A549 (cell line): ENCODE data around the gene CPPED1. TPM values are rescaled to one million over a fixed set of nuclear protein-coding genes. Genes with fewer than 3 reads are reported as not detected.

Experiments
- ATAC-seq, 2 experiments: fragments of 200-7000 bp in 1 of 2; fragments of >200 bp in 1 of 2; cut with Nextera tagmentation in 1 of 2; cut with Tn5 transposase in 1 of 2; 3 replicates each; pipeline versions ENCODE4 v1.8.0 to v1.9.1; 2018 to 2020; ENCODE audit warnings: mild to moderate bottlenecking in 1 of 2, moderate library complexity in 1 of 2
- CTCF ChIA-PET: fragments of 300-600 bp; sonication (Branson Sonifier 250); formaldehyde crosslinking; extraction: SDS; loops from one replicate; lab custom pipeline; 2021; ENCODE audit warnings: antibody characterized with exemption, inconsistent platforms; lab: Yijun Ruan, JAX
- POLR2A ChIA-PET: fragments of 350-600 bp; formaldehyde crosslinking; extraction: SDS; loops from one replicate; lab custom pipeline; 2021; ENCODE audit warnings: antibody characterized with exemption, inconsistent platforms; lab: Yijun Ruan, JAX
- DNase-seq, 2 experiments: peaks; one replicate each; pipeline versions ENCODE4 v3.0.0 to v3.0.0-alpha.2; 2011 to 2016; ENCODE audit warnings: low read depth in 1 of 2, low spot score in 1 of 2
- FAIRE-seq: peaks from 2 replicates; lab custom pipeline; 2011; peaks lifted over from hg19 to GRCh38; lab: Jason Lieb, UNC
- H3K27ac ChIP-seq, 2 experiments: fragments of >200 bp; sonication (Bioruptor Twin); formaldehyde crosslinking; 3 replicates each; pipeline ENCODE4 v1.5.1; 2016 to 2017
- H3K4me1 ChIP-seq: fragments of >200 bp; sonication (Bioruptor Twin); formaldehyde crosslinking; 3 replicates; pipeline ENCODE4 v1.6.1; 2016
- H3K4me2 ChIP-seq: fragments of >200 bp; sonication (Bioruptor Twin); formaldehyde crosslinking; 3 replicates; pipeline ENCODE4 v1.6.1; 2016
- H3K4me3 ChIP-seq: fragments of >200 bp; sonication (Bioruptor Twin); formaldehyde crosslinking; 3 replicates; pipeline ENCODE4 v1.5.1; 2016
- H3K9me3 ChIP-seq: fragments of >200 bp; sonication (Bioruptor Twin); formaldehyde crosslinking; 3 replicates; pipeline ENCODE4 v1.6.1; 2016
- ATOH8 ChIP-seq: fragments of 250-450 bp; sonication (Bioruptor Pico); IDR thresholded peaks from 2 replicates; pipeline ENCODE4 v1.5.0; 2020; ENCODE audit warnings: low read depth, mild to moderate bottlenecking, moderate library complexity
- BCL3 ChIP-seq: fragments of >200 bp; sonication (Bioruptor Twin); formaldehyde crosslinking; IDR thresholded peaks from 3 replicates; pipeline ENCODE4 v1.6.1; 2016
- CBX2 ChIP-seq: fragments of 200-600 bp; sonication (generic); IDR thresholded peaks from 2 replicates; pipeline ENCODE4 v1.6.1; 2016; ENCODE audit warnings: low read depth, mild to moderate bottlenecking, borderline replicate concordance
- E2F6 ChIP-seq: IDR thresholded peaks from 2 replicates; pipeline ENCODE4 v1.6.1; 2012; ENCODE audit warnings: low read depth, borderline replicate concordance
- FOSB ChIP-seq: fragments of 250-450 bp; sonication (Bioruptor Pico); IDR thresholded peaks from 2 replicates; pipeline ENCODE4 v1.5.0; 2020; ENCODE audit warnings: mild to moderate bottlenecking, moderate library complexity
- FOSL2 ChIP-seq, 2 experiments: fragments of 450-650 bp in 1 of 2; fragments of >200 bp in 1 of 2; sonication (Bioruptor Twin) in 1 of 2; formaldehyde crosslinking; IDR thresholded peaks; 2 replicates each; pipeline versions ENCODE4 v1.5.0 to v1.6.1; 2016 to 2020; ENCODE audit warnings: mild to moderate bottlenecking in 1 of 2, moderate library complexity in 1 of 2
- HES2 ChIP-seq: fragments of >200 bp; sonication (Bioruptor Twin); formaldehyde crosslinking; IDR thresholded peaks from 2 replicates; pipeline ENCODE4 v1.6.1; 2016
- HMGXB4 ChIP-seq: fragments of 250-450 bp; sonication (Bioruptor Pico); IDR thresholded peaks from 2 replicates; pipeline ENCODE4 v1.5.0; 2021; ENCODE audit warnings: mild to moderate bottlenecking, moderate library complexity, borderline replicate concordance
- HOXB5 ChIP-seq: fragments of 250-450 bp; sonication (Bioruptor Pico); IDR thresholded peaks from 2 replicates; pipeline ENCODE4 v1.5.0; 2020; ENCODE audit warnings: mild to moderate bottlenecking, moderate library complexity
- JUNB ChIP-seq: fragments of >200 bp; sonication (Bioruptor Twin); formaldehyde crosslinking; IDR thresholded peaks from 2 replicates; pipeline ENCODE4 v1.6.1; 2016
- MAFK ChIP-seq: fragments of 450-650 bp; IDR thresholded peaks from 2 replicates; pipeline ENCODE4 v1.6.1; 2014; ENCODE audit not compliant: partially characterized antibody
- MAZ ChIP-seq: fragments of 150-350 bp; IDR thresholded peaks from 2 replicates; pipeline ENCODE4 v1.6.1; 2014; ENCODE audit warnings: antibody characterized with exemption, low read depth, low read length, borderline replicate concordance
- PBX3 ChIP-seq: IDR thresholded peaks from 2 replicates; pipeline ENCODE4 v1.6.1; 2012
- RAD21 ChIP-seq, 2 experiments: fragments of >200 bp in 1 of 2; sonication (Bioruptor Twin) in 1 of 2; formaldehyde crosslinking in 1 of 2; IDR thresholded peaks in 1 of 2; conservative IDR thresholded peaks in 1 of 2; 2 replicates in 1 of 2; 3 replicates in 1 of 2; pipeline ENCODE4 v1.6.1; 2012 to 2018; ENCODE audit warnings: inconsistent platforms in 1 of 2
- RARB ChIP-seq: fragments of 250-450 bp; sonication (Bioruptor Pico); IDR thresholded peaks from 2 replicates; pipeline ENCODE4 v1.8.0; 2021; ENCODE audit warnings: mild to moderate bottlenecking, moderate library complexity
- RCOR1 ChIP-seq: fragments of 150-350 bp; IDR thresholded peaks from 2 replicates; pipeline ENCODE4 v1.6.1; 2014; ENCODE audit warnings: antibody characterized with exemption, low read length, low read depth
- SMC3 ChIP-seq: fragments of >200 bp; sonication (Bioruptor Twin); formaldehyde crosslinking; IDR thresholded peaks from 3 replicates; pipeline ENCODE4 v1.6.1; 2018; ENCODE audit warnings: inconsistent platforms
- TFCP2L1 ChIP-seq: fragments of 250-450 bp; sonication (Bioruptor Pico); IDR thresholded peaks from 2 replicates; pipeline ENCODE4 v1.5.0; 2021; ENCODE audit warnings: mild to moderate bottlenecking
- TP53 ChIP-seq: fragments of 250-450 bp; sonication (Bioruptor Pico); IDR thresholded peaks from 2 replicates; pipeline ENCODE4 v1.5.0; 2021; ENCODE audit warnings: mild to moderate bottlenecking, moderate library complexity
- ZNF302 ChIP-seq: fragments of 250-450 bp; sonication (Bioruptor Pico); IDR thresholded peaks from 2 replicates; pipeline ENCODE4 v1.9.0; 2021; ENCODE audit warnings: inconsistent platforms, mild to moderate bottlenecking, moderate library complexity
- ZSCAN20 ChIP-seq: fragments of 250-450 bp; sonication (Bioruptor Pico); IDR thresholded peaks from 2 replicates; pipeline ENCODE4 v1.8.0; 2022; ENCODE audit warnings: mild to moderate bottlenecking, moderate library complexity
- WGBS: methylation state at CpG from one replicate; pipeline ENCODE4 v1.1.6; 2017; ENCODE audit errors: missing lambda C conversion rate; 5-methylcytosine and 5-hydroxymethylcytosine counted together
- polyA plus RNA-seq, 4 experiments: library from polyadenylated mRNA; depleted of rRNA in 3 of 4; stranded (reverse); fragments of >200 nt; fragmentation: RNase III in 1 of 4; extraction: RNeasy Plus Mini Kit Qiagen cat#74134 plus additional on column Dnase treatment in 1 of 4; gene quantifications; 2 replicates in 3 of 4; 3 replicates in 1 of 4; pipeline ENCODE4 v1.2.3, GENCODE V29; 2011 to 2017

Gene CPPED1
- polyA plus RNA-seq, 2 of the 4 experiments (the other 2 are of a cell fraction), result 16.1 to 30.5 TPM

GRCh38 chr16:12709807-12710206 lies 93.9 kb downstream of the CPPED1 start:
- no peak overlapping the region for H3K4me2 ChIP-seq
- CTCF ChIA-PET, result no interaction called here
- H3K4me1 ChIP-seq, result no peaks in the 10 kb centered on the region
- ATAC-seq (no peak), FAIRE-seq (no peak), DNase-seq (no peak)
- no peak overlapping the region for H3K4me3 ChIP-seq
- no peaks in the 10 kb centered on the region for H3K9me3 ChIP-seq
- no peak overlapping the region for H3K27ac ChIP-seq
- POLR2A ChIA-PET, result no interaction called here
- no peak for TF ChIP-seq ZSCAN20
- TF ChIP-seq TP53 (CRISPR knock-in tag), result no peak
- TF ChIP-seq HES2, result no peak
- no peak for TF ChIP-seq RCOR1
- no peak for TF ChIP-seq BCL3
- TF ChIP-seq ATOH8 (CRISPR knock-in tag), result no peak
- TF ChIP-seq TFCP2L1 (CRISPR knock-in tag), result no peak
- TF ChIP-seq HMGXB4, result no peak
- TF ChIP-seq CBX2, result no peak
- no peak for TF ChIP-seq HOXB5 (CRISPR knock-in tag)
- TF ChIP-seq ZNF302, result no peak
- TF ChIP-seq MAZ, result no peak
- TF ChIP-seq FOSL2 (IDR thresholded peaks at IDR 0.05), result no peak
- TF ChIP-seq FOSL2 (CRISPR knock-in tag; IDR thresholded peaks at IDR 0.05), result no peak
- TF ChIP-seq RAD21 (conservative IDR thresholded peaks at IDR 0.05 in 1 of 2, IDR thresholded peaks at IDR 0.05 in 1 of 2), result no peak
- no peak for TF ChIP-seq E2F6
- no peak for TF ChIP-seq JUNB
- no peak for TF ChIP-seq PBX3
- TF ChIP-seq MAFK, result no peak
- TF ChIP-seq FOSB (CRISPR knock-in tag), result no peak
- WGBS, result 70% methylated on average over 1 of the region's 1 CpG

GRCh38 chr16:12708266-12708665 lies 95.4 kb downstream of the CPPED1 start:
- ChIA-PET CTCF (interaction anchor here (0.6 kb wide), 1 partner anchor 236 kb away, joined by 3 read pairs; no protein-coding TSS in a partner anchor), POLR2A (no interaction called here)
- no peak overlapping the region for H3K4me3 ChIP-seq
- ATAC-seq, result no peak
- FAIRE-seq, result no peak
- DNase-seq, result no peak
- H3K4me2 ChIP-seq, result no peak overlapping the region
- TF ChIP-seq FOSL2 (IDR thresholded peaks at IDR 0.05) (no peak), FOSL2 (CRISPR knock-in tag; IDR thresholded peaks at IDR 0.05) (no peak), HES2 (no peak), SMC3 (no peak), RARB (CRISPR knock-in tag) (no peak)
- H3K27ac ChIP-seq, result no peak overlapping the region
- no peaks in the 10 kb centered on the region for H3K9me3 ChIP-seq
- no peaks in the 10 kb centered on the region for H3K4me1 ChIP-seq
- WGBS, result 67% methylated on average over 3 of the region's 3 CpGs
